Endometrial microvascular endothelial cells (primary cell): Measurements from ENCODE around the gene RGL3. TPM values are rescaled to one million over a fixed set of nuclear protein-coding genes. Genes with fewer than 3 reads are reported as not detected.
"Not testable (repeated sequence)": the region's sequence is repeated elsewhere in the genome, so short reads cannot be mapped to it uniquely, and the experiment has no call there.

Source experiments
- in situ Hi-C: cut with HindIII; loops from 2 replicates; pipeline ENCODE4 v1.10.0; 2017; ENCODE audit warnings: low sequenced_read_pairs, low pct_unique_long_range_greater_than_20kb; ENCODE audit errors: inconsistent ontology term
- total RNA-seq: library from RNA; depleted of rRNA; stranded (reverse); fragments of >200 nt; gene quantifications from one replicate; pipeline ENCODE4 v1.2.3, GENCODE V29; 2015; ENCODE audit errors: inconsistent ontology term

Gene RGL3
- total RNA-seq, 1 donor from 2014 or later: not detected

- in situ Hi-C loops: no loop called here
Measured at GRCh38 chr19:11451871-11452619, 32.9 kb upstream of the RGL3 start.

GRCh38 chr19:11451327-11451870 lies 32.3 kb upstream of the RGL3 start:
- in situ Hi-C loops: no loop called here

GRCh38 chr19:11450570-11451326 lies 31.6 kb upstream of the RGL3 start:
- in situ Hi-C loops: no loop called here

GRCh38 chr19:11448923-11449554 lies 29.9 kb upstream of the RGL3 start:
- in situ Hi-C loops: no loop called here

- in situ Hi-C loops: no loop called here
Measured at GRCh38 chr19:11448410-11448809, 29.3 kb upstream of the RGL3 start.

GRCh38 chr19:11447347-11448262 lies 28.5 kb upstream of the RGL3 start:
- in situ Hi-C loops: no loop called here

GRCh38 chr19:11446652-11447301 lies 27.7 kb upstream of the RGL3 start:
- in situ Hi-C loops: no loop called here

- in situ Hi-C loops: no loop called here
Measured at GRCh38 chr19:11446271-11446651, 27.1 kb upstream of the RGL3 start.

- in situ Hi-C loops: no loop called here
Measured at GRCh38 chr19:11445141-11445540, 26.0 kb upstream of the RGL3 start.

- in situ Hi-C loops: no loop called here
Measured at GRCh38 chr19:11444059-11444458, 24.9 kb upstream of the RGL3 start.

GRCh38 chr19:11437955-11438354 lies 18.8 kb upstream of the RGL3 start:
- in situ Hi-C loops: no loop called here

GRCh38 chr19:11435833-11436313 lies 16.8 kb upstream of the RGL3 start:
- in situ Hi-C loops: no loop called here

- in situ Hi-C loops: no loop called here
Measured at GRCh38 chr19:11435057-11435832, 16.1 kb upstream of the RGL3 start, which contains the start of the genes ODAD3 and PRKCSH. TSS of gene ODAD3 (minus strand) at chr19:11435121. CDS start at chr19:11435016, 105 bp downstream. TSS of gene PRKCSH (plus strand) at chr19:11435635. CDS start at chr19:11436118, 483 bp downstream.

- in situ Hi-C loops: no loop called here
Measured at GRCh38 chr19:11434703-11435056, 15.6 kb upstream of the RGL3 start.

GRCh38 chr19:11433526-11433925 lies 14.4 kb upstream of the RGL3 start:
- in situ Hi-C loops: not testable (repeated sequence)

GRCh38 chr19:11426656-11427055 lies 7.5 kb upstream of the RGL3 start:
- in situ Hi-C loops: no loop called here

- in situ Hi-C loops: no loop called here
Measured at GRCh38 chr19:11425719-11426457, 6.8 kb upstream of the RGL3 start.
